ENCODE measurements around the gene OR11H12.
"Not testable (repeated sequence)": the region's sequence is repeated elsewhere in the genome, so short reads cannot be mapped to it uniquely, and the experiment has no call there.

DNA sequence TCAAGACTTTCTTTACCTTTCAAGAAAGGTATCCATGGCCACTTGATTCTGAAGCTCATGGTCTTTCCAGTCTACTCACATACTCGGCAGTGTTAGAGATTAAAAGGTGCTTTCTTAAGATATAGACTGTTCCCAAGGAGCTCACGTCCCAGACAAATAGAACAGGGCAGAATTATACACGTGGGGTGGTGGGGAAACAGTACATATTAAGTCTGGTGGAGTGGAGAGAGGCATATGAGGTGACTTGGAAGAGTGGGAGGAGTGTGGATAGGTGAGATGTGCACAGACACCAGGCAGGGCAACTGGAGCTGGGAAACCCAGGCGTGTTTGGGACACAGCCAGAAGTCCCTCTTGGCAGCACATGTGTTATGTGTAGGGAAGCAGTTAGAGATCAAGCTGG, 37.9 kb downstream of the OR11H12 start:
- not testable (repeated sequence) for TF ChIP-seq CTCF (optimal IDR thresholded peaks at IDR 0.05 in 1 of 3, IDR thresholded peaks at IDR 0.05 in 1 of 3, conservative IDR thresholded peaks at IDR 0.05 in 1 of 3; ENCODE audit: extremely low read depth in 1 of 3, insufficient read depth in 2 of 3, low read length in 3 of 3); EZH2 (IDR thresholded peaks at IDR 0.05; ENCODE audit: low read length)

All from keratinocyte (primary cell).